Gastroesophageal sphincter (tissue), 4 donors: ENCODE measurements around the gene PCSK5. TPM values are rescaled to one million over a fixed set of nuclear protein-coding genes. Genes with fewer than 3 reads are reported as not detected.

Experiments
- ATAC-seq: fragments of 150-250 bp; one replicate; pipeline ENCODE4 v1.9.1; 2016; ENCODE audit warnings: mild to moderate bottlenecking, moderate library complexity
- H3K27ac ChIP-seq, 4 donors: fragments of 200-600 bp; sonication (generic) in 3 of 4; 1 replicate in 3 of 4; 2 replicates in 1 of 4; pipeline ENCODE4 v1.5.1; 2016 to 2019
- H3K27me3 ChIP-seq: fragments of 200-600 bp; sonication (generic); one replicate; pipeline ENCODE4 v1.5.1; 2019
- H3K36me3 ChIP-seq, 2 donors: fragments of 200-600 bp; sonication (generic); one replicate each; pipeline ENCODE4 v1.5.1; 2019; ENCODE audit warnings: control low read depth in 1 of 2
- H3K4me1 ChIP-seq, 3 donors: fragments of 200-600 bp; sonication (generic); 1 replicate in 2 of 3; 2 replicates in 1 of 3; pipeline ENCODE4 v1.5.1; 2016 to 2019; ENCODE audit warnings: control low read depth in 2 of 3
- H3K4me3 ChIP-seq, 2 donors: fragments of 200-600 bp; sonication (generic); one replicate each; pipeline ENCODE4 v1.5.1; 2019; ENCODE audit warnings: mild to moderate bottlenecking in 1 of 2, moderate library complexity in 1 of 2
- H3K9me3 ChIP-seq, 3 donors: fragments of 200-600 bp; sonication (generic); one replicate each; pipeline ENCODE4 v1.5.1; 2017 to 2019; ENCODE audit warnings: control low read depth in 2 of 3
- CTCF ChIP-seq, 4 experiments: fragments of 200-600 bp in 2 of 4; fragments of 450-650 bp in 2 of 4; sonication (generic) in 1 of 4; IDR thresholded peaks; one replicate each; pipeline ENCODE4 v1.5.1; 2017 to 2019; ENCODE audit warnings: antibody characterized with exemption in 4 of 4, mild to moderate bottlenecking in 2 of 4, moderate library complexity in 2 of 4
- EP300 ChIP-seq: sonication (generic); formaldehyde crosslinking; IDR thresholded peaks from one replicate; pipeline ENCODE4 v1.6.1; 2017; ENCODE audit warnings: antibody characterized with exemption, mild to moderate bottlenecking
- POLR2A ChIP-seq, 2 donors: fragments of 450-650 bp; IDR thresholded peaks; one replicate each; pipeline ENCODE4 v1.6.1; 2017; ENCODE audit warnings: antibody characterized with exemption in 2 of 2, mild to moderate bottlenecking in 2 of 2, moderate library complexity in 1 of 2
- POLR2AphosphoS5 ChIP-seq: sonication (generic); formaldehyde crosslinking; IDR thresholded peaks from one replicate; pipeline ENCODE4 v1.6.1; 2017; ENCODE audit warnings: antibody characterized with exemption
- WGBS, 2 donors: methylation state at CpG; one replicate each; pipeline ENCODE4 v1.1.5; 2018; ENCODE audit warnings: low coverage in 1 of 2; 5-methylcytosine and 5-hydroxymethylcytosine counted together
- total RNA-seq, 4 donors: library from RNA; depleted of rRNA; stranded (reverse); fragments of >200 nt; gene quantifications; one replicate each; pipeline ENCODE4 v1.1.0, GENCODE V29; 2016

The PCSK5 gene
- total RNA-seq, 4 donors from 2014 or later: 20.1 to 37.3 (median 28.1) TPM

- Histone ChIP-seq H3K4me3 (no peak overlapping the region), H3K27ac (no peak overlapping the region), H3K27me3 (no peaks in the 10 kb centered on the region), H3K4me1 (no peaks in the 10 kb centered on the region), H3K9me3 (no peaks in the 10 kb centered on the region), H3K36me3 (no peaks in the 10 kb centered on the region)
- ATAC-seq: no peak
- 77% methylated on average over 1 of the region's 1 CpG; no CpG with 5 or more reads in 1 of the 2 donors for WGBS, 2 donors
- TF ChIP-seq CTCF (IDR thresholded peaks at IDR 0.05) (no peak), POLR2A (IDR thresholded peaks at IDR 0.05) (no peak), EP300 (no peak), POLR2AphosphoS5 (no peak)
Measured at GRCh38 chr9:76240578-76240977, 350.1 kb downstream of the PCSK5 start.

- no peaks in the 10 kb centered on the region for H3K27me3 ChIP-seq
- WGBS, 2 donors: 83% methylated on average over 1 of the region's 1 CpG
- H3K4me1 ChIP-seq: no peaks in the 10 kb centered on the region
- H3K36me3 ChIP-seq: no peaks in the 10 kb centered on the region
- H3K9me3 ChIP-seq: no peaks in the 10 kb centered on the region
- no peak overlapping the region for H3K4me3 ChIP-seq
- no peak for TF ChIP-seq EP300
- TF ChIP-seq POLR2A (IDR thresholded peaks at IDR 0.05): no peak
- TF ChIP-seq POLR2AphosphoS5: no peak
- TF ChIP-seq CTCF (IDR thresholded peaks at IDR 0.05): no peak
- H3K27ac ChIP-seq: no peak overlapping the region
- ATAC-seq: no peak
Measured at GRCh38 chr9:76245518-76245917, 355.0 kb downstream of the PCSK5 start.

- no peaks in the 10 kb centered on the region for H3K4me1 ChIP-seq
- WGBS, 2 donors: 93 to 94% methylated on average over 3 to 6 of the region's 9 CpGs
- no peak for ATAC-seq
- no peaks in the 10 kb centered on the region for H3K27me3 ChIP-seq
- no peaks in the 10 kb centered on the region for H3K36me3 ChIP-seq
- no peak overlapping the region for H3K4me3 ChIP-seq
- no peaks in the 10 kb centered on the region for H3K9me3 ChIP-seq
- TF ChIP-seq CTCF (IDR thresholded peaks at IDR 0.05) (no peak), EP300 (no peak), POLR2A (IDR thresholded peaks at IDR 0.05) (no peak), POLR2AphosphoS5 (no peak)
- no peak overlapping the region for H3K27ac ChIP-seq
Measured at GRCh38 chr9:76246680-76247079, 356.2 kb downstream of the PCSK5 start.

GRCh38 chr9:76247426-76247825 is 357.0 kb downstream of the PCSK5 start:
- H3K36me3 ChIP-seq: no peaks in the 10 kb centered on the region
- no peak for ATAC-seq
- H3K4me3 ChIP-seq: no peak overlapping the region
- H3K27ac ChIP-seq: no peak overlapping the region
- TF ChIP-seq POLR2A (IDR thresholded peaks at IDR 0.05) (no peak), CTCF (IDR thresholded peaks at IDR 0.05) (no peak), EP300 (no peak), POLR2AphosphoS5 (no peak)
- H3K4me1 ChIP-seq: no peaks in the 10 kb centered on the region
- 83 to 100% methylated on average over 2 of the region's 2 CpGs for WGBS, 2 donors
- H3K27me3 ChIP-seq: no peaks in the 10 kb centered on the region
- H3K9me3 ChIP-seq: no peaks in the 10 kb centered on the region

GRCh38 chr9:76249309-76249708 is 358.8 kb downstream of the PCSK5 start:
- H3K36me3 ChIP-seq: no peaks in the 10 kb centered on the region
- no peak for ATAC-seq
- TF ChIP-seq CTCF (IDR thresholded peaks at IDR 0.05) (no peak), EP300 (no peak), POLR2A (IDR thresholded peaks at IDR 0.05) (no peak), POLR2AphosphoS5 (no peak)
- H3K4me3 ChIP-seq: no peak overlapping the region
- H3K27me3 ChIP-seq: no peaks in the 10 kb centered on the region
- H3K9me3 ChIP-seq: no peaks in the 10 kb centered on the region
- no peaks in the 10 kb centered on the region for H3K4me1 ChIP-seq
- no peak overlapping the region for H3K27ac ChIP-seq
